Lower leg skin (tissue), 3 donors: ENCODE results near the gene DDN.

ENCODE experiments used
- CTCF ChIP-seq, 3 donors: fragments of 450-650 bp; IDR thresholded peaks; one replicate each; pipeline ENCODE4 v1.5.1; 2016; ENCODE audit warnings: antibody characterized with exemption in 3 of 3, mild to moderate bottlenecking in 3 of 3, moderate library complexity in 2 of 3
- POLR2A ChIP-seq, 2 donors: fragments of 450-650 bp; IDR thresholded peaks; one replicate each; pipeline ENCODE4 v1.6.1; 2016 to 2017; ENCODE audit warnings: antibody characterized with exemption in 2 of 2, mild to moderate bottlenecking in 1 of 2, moderate library complexity in 1 of 2

GRCh38 chr12:49036029-49036428, 36.9 kb upstream of the DDN start:
- TF ChIP-seq CTCF (IDR thresholded peaks at IDR 0.05) (no peak), POLR2A (IDR thresholded peaks at IDR 0.05) (no peak)
